ENCODE data around the gene A1BG. TPM values are rescaled to one million over a fixed set of nuclear protein-coding genes. Genes with fewer than 3 reads are reported as not detected.

A1BG gene
- total RNA-seq, 4 donors from 2014 or later, result 1.0 to 14.9 (median 8.1) TPM

DNA sequence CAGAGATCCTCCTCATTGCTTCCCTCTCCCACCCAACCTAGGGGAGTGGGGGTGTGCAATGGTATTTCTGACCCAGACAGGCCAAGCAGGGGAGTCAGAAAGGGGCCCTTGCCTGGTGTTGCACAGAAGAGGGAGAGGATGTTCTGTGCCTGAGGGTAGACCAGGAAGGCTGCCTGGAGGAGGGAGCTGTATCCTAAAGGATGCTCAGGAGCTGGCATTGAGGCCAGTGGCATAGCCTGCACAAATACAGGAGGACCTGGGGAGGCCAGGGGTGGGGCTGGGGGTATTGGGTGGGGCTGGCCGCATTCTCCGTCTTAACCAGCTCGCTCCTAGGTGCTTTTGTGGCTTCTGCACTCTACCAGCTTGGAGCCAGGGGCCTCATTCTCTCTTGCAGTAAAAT lies 46.6 kb upstream of the A1BG start:
- Histone ChIP-seq H3K36me3 (peaks cover under 1% of the 10 kb centered on the region), H3K27ac (no peak overlapping the region), H3K9me3 (no peaks in the 10 kb centered on the region), H3K4me1 (peaks cover 39% of the 10 kb centered on the region), H3K27me3 (peaks cover 18% of the 10 kb centered on the region), H3K4me3 (no peak overlapping the region)
- DNase-seq (ENCODE audit: low spot score in 2 of 2), result peak in 1 of 2 donors; percentile 65
- no peak for TF ChIP-seq POLR2AphosphoS5 (IDR thresholded peaks at IDR 0.05)
- TF ChIP-seq POLR2A (IDR thresholded peaks at IDR 0.05), result no peak
- TF ChIP-seq EP300 (IDR thresholded peaks at IDR 0.05), result no peak
- TF ChIP-seq, protein P1, sequence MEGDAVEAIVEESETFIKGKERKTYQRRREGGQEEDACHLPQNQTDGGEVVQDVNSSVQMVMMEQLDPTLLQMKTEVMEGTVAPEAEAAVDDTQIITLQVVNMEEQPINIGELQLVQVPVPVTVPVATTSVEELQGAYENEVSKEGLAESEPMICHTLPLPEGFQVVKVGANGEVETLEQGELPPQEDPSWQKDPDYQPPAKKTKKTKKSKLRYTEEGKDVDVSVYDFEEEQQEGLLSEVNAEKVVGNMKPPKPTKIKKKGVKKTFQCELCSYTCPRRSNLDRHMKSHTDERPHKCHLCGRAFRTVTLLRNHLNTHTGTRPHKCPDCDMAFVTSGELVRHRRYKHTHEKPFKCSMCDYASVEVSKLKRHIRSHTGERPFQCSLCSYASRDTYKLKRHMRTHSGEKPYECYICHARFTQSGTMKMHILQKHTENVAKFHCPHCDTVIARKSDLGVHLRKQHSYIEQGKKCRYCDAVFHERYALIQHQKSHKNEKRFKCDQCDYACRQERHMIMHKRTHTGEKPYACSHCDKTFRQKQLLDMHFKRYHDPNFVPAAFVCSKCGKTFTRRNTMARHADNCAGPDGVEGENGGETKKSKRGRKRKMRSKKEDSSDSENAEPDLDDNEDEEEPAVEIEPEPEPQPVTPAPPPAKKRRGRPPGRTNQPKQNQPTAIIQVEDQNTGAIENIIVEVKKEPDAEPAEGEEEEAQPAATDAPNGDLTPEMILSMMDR (IDR thresholded peaks at IDR 0.05), result no peak
- 73% methylated on average over 2 of the region's 3 CpGs for WGBS

DNA sequence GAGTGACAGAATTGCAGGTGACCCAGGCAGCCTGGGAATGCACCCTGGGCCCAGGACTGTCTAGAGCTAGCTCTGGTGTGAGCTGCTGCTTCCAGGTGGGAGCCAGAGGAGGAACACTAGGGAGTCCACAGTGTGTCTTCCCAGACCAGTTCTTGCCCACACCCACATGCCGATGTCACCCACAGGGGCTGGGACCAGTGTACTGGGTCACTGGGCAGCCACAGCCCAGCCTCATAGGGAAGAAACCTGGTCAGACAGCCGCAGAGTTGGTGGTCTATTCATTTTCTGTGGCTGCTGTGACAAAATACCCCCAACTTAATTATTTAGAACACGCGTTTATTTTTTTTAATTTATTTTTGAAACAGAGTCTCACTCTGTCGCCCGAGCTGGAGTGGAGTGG lies 45.3 kb upstream of the A1BG start:
- H3K27me3 ChIP-seq, result peaks cover 18% of the 10 kb centered on the region
- H3K27ac ChIP-seq, result no peak overlapping the region
- WGBS, result 93% methylated on average over 6 of the region's 6 CpGs
- H3K9me3 ChIP-seq, result no peaks in the 10 kb centered on the region
- TF ChIP-seq POLR2A (IDR thresholded peaks at IDR 0.05), result no peak
- TF ChIP-seq EP300 (IDR thresholded peaks at IDR 0.05), result no peak
- TF ChIP-seq, protein P1 (IDR thresholded peaks at IDR 0.05), result no peak
- TF ChIP-seq POLR2AphosphoS5 (IDR thresholded peaks at IDR 0.05), result no peak
- DNase-seq (ENCODE audit: low spot score in 2 of 2), result no peak
- H3K4me3 ChIP-seq, result no peak overlapping the region
- H3K4me1 ChIP-seq, result peaks cover 49% of the 10 kb centered on the region
- H3K36me3 ChIP-seq, result peaks cover 14% of the 10 kb centered on the region

DNA sequence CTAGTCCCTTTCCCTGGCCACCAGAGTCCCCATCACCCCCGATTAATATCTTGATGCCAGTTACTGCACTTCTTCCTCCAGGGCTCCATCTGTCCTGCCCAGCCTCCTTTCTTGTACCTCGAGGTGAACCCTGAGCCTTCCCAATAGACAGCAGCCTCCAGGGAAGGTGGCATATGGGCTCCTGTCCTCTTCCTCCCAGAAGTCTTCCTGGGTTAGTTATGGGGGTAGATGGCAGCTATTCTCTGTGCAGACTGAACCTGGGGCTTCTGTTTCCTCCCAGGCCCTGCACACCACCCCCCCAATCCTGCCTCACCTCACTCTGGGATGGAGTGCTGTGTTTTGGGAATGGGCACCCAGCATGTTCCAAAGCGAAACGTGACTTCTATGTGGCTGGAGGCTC lies 44.8 kb upstream of the A1BG start:
- TF ChIP-seq, protein P1 (IDR thresholded peaks at IDR 0.05), result no peak
- TF ChIP-seq POLR2AphosphoS5 (IDR thresholded peaks at IDR 0.05) (no peak), POLR2A (IDR thresholded peaks at IDR 0.05) (no peak), EP300 (IDR thresholded peaks at IDR 0.05) (no peak)
- H3K36me3 ChIP-seq, result peaks cover 18% of the 10 kb centered on the region
- 90% methylated on average over 4 of the region's 4 CpGs for WGBS

DNA sequence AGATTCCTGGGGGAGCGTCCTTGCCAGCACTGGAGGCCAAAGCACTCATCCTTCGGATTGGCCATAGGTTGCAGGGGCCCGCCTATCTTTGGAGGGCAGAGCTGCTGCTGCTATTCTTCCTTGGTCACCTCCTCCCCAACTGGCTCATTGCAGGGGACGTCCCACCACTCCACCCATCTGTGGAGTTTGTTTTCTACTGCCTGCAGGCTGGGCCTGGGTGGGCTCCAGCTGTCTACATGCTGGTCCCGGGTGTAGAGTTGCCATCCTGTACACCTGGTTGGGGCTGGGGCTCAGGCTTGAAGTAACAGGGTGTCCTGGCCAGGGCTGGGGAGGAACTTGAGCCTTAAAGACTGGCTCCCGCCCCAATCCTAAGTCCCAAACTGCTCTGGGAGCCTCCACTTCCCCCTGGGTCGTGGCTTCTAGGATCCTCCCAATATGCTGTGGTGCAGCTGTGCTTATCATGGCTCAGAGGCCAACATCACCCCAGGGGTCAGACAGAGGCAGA lies 44.3 kb upstream of the A1BG start:
- 83% methylated on average over 2 of the region's 7 CpGs for WGBS
- Histone ChIP-seq H3K27ac (no peak overlapping the region), H3K36me3 (peaks cover 23% of the 10 kb centered on the region), H3K9me3 (no peaks in the 10 kb centered on the region), H3K27me3 (peaks cover 18% of the 10 kb centered on the region), H3K4me3 (no peak overlapping the region), H3K4me1 (peaks cover 49% of the 10 kb centered on the region)
- DNase-seq (ENCODE audit: low spot score in 2 of 2), result peak in 1 of 2 donors; percentile 63
- TF ChIP-seq POLR2A (IDR thresholded peaks at IDR 0.05) (no peak), EP300 (IDR thresholded peaks at IDR 0.05) (no peak), POLR2AphosphoS5 (IDR thresholded peaks at IDR 0.05) (no peak)
- TF ChIP-seq, protein P1 (IDR thresholded peaks at IDR 0.05), result no peak

More for the DNA sequence above, 44.8 kb upstream of the A1BG start:
- H3K9me3 ChIP-seq, result no peaks in the 10 kb centered on the region
- no peak overlapping the region for H3K4me3 ChIP-seq
- peak in 1 of 2 donors; percentile 59 for DNase-seq (ENCODE audit: low spot score in 2 of 2)
- peaks cover 18% of the 10 kb centered on the region for H3K27me3 ChIP-seq
- H3K27ac ChIP-seq, result no peak overlapping the region
- peaks cover 49% of the 10 kb centered on the region for H3K4me1 ChIP-seq

DNA sequence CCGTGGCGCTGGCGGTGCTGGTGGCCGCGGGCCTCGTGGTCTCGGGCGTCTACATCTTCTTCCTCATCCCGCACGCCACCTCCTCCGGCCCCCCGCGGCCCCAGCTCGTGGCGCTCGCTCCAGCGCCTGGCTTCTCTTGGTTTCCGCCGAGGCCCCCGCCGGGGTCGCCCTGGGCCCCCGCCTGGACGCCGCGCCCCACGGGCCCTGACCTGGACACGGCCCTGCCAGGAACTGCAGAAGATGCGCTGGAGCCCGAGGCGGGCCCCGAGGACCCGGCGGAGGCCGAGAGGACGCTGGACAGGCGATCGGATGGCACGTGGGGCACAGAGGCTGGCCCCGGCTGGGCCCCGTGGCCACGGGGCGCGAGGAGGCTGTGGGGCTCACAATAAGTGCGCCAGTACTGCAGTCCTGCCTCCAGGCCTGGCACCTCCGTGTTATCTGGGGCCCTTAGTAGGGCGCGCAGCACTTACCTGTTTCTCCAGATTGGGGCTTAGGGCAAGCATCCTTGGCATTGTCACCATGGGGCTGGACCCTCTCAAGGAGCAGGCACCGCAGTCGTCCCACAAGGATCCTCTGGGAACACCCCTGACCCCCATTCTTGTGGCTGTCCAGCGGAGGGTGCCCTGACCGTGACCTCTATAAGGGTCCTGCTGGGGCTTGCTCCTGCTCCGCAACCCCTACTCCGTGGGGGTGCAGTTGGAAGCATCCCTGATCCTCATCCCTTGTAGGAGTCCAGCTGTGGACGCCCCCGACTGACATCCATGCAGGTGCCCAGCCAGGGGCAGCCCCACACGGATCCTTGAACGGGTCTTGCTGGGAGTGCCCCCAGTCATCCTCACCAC lies 43.6 kb upstream of the A1BG start:
- Histone ChIP-seq H3K4me1 (peaks cover 46% of the 10 kb centered on the region), H3K36me3 (peaks cover 26% of the 10 kb centered on the region), H3K27ac (no peak overlapping the region), H3K4me3 (peak overlapping the region; percentile 47), H3K9me3 (no peaks in the 10 kb centered on the region), H3K27me3 (peaks cover 18% of the 10 kb centered on the region)
- WGBS, result 17% methylated on average over 1 of the region's 58 CpGs
- peak in 1 of 2 donors; percentile 76 for DNase-seq (ENCODE audit: low spot score in 2 of 2)
- TF ChIP-seq POLR2AphosphoS5 (IDR thresholded peaks at IDR 0.05), result no peak
- TF ChIP-seq, protein P1 (IDR thresholded peaks at IDR 0.05), result no peak
- no peak for TF ChIP-seq POLR2A (IDR thresholded peaks at IDR 0.05)
- TF ChIP-seq EP300 (IDR thresholded peaks at IDR 0.05), result no peak

Data from suprapubic skin (tissue), 4 donors.